ENCODE data around the gene AQP11. TPM values are rescaled to one million over a fixed set of nuclear protein-coding genes. Genes with fewer than 3 reads are reported as not detected.

AQP11 gene
- polyA plus RNA-seq, 1 of the 3 experiments (the other 2 are of a cell fraction) = 1.8 TPM

GRCh38 chr11:77589181-77589520 lies 602 bp upstream of the AQP11 start (continued):
- TF ChIP-seq ZBTB33 (IDR thresholded peaks at IDR 0.05; ENCODE audit: borderline replicate concordance, low read depth) = no peak
- TF ChIP-seq IRF3 (IDR thresholded peaks at IDR 0.05; ENCODE audit: low read depth, low read length) = no peak
- TF ChIP-seq RAD21 (IDR thresholded peaks at IDR 0.05; ENCODE audit: low read length) = no peak
- TF ChIP-seq TEAD4 (IDR thresholded peaks at IDR 0.05; ENCODE audit: borderline replicate concordance, insufficient read depth) = no peak
- TF ChIP-seq MXI1 (IDR thresholded peaks at IDR 0.05; ENCODE audit: low read depth, low read length) = peak; percentile 80
- TF ChIP-seq PBX3 (IDR thresholded peaks at IDR 0.05) = no peak
- no peak for TF ChIP-seq NRF1 (IDR thresholded peaks at IDR 0.05; ENCODE audit: low read depth, low read length)
- no peak for TF ChIP-seq TCF12 (IDR thresholded peaks at IDR 0.05)
- peak; percentile 19; the same call in 1 of the 2 replicates for TF ChIP-seq SIN3A (IDR thresholded peaks at IDR 0.05; ENCODE audit: borderline replicate concordance, low read depth, low read length)
- no peak for TF ChIP-seq GATA2 (CRISPR knock-in tag; IDR thresholded peaks at IDR 0.05)
- peak; percentile 92; the same call in 1 of the 2 replicates for TF ChIP-seq MAX (IDR thresholded peaks at IDR 0.05; ENCODE audit: low read depth)

- H3K4me1 ChIP-seq (ENCODE audit: control insufficient read depth in 1 of 2, insufficient read depth in 2 of 2, low read depth in 1 of 2, low read length in 1 of 2) = peaks cover 0 to 14% of the 10 kb centered on the region in 2 experiments; a peak in 1 of 4 replicates
- H3K27ac ChIP-seq (ENCODE audit: low read depth in 2 of 2, low read length in 1 of 2) = peak overlapping the region in 1 of 2 experiments; percentile 82; a peak in 2 of 4 replicates
- no peaks in the 10 kb centered on the region for H3K27me3 ChIP-seq (ENCODE audit: insufficient read depth)
- peaks cover 0 to 7% of the 10 kb centered on the region in 2 experiments for H3K36me3 ChIP-seq (replicated peaks in 1 of 2; ENCODE audit: control insufficient read depth in 1 of 2, insufficient read depth in 2 of 2, low read length in 1 of 2)
- no peaks in the 10 kb centered on the region for H3F3A ChIP-seq (replicated peaks; ENCODE audit: insufficient read depth)
- H2AFZ ChIP-seq (ENCODE audit: low read depth) = 0 out of 2 replicates have a peak overlapping the region, but pooled peaks have one; percentile 66
- H3K9me3 ChIP-seq = no peaks in the 10 kb centered on the region
- peak overlapping the region; percentile 63 to 70 for H3K4me3 ChIP-seq (ENCODE audit: low read depth in 2 of 2, low read length in 1 of 2)
- no peaks in the 10 kb centered on the region for H4K20me1 ChIP-seq (ENCODE audit: insufficient read depth)
- no peak for TF ChIP-seq ZBTB33 (IDR thresholded peaks at IDR 0.05; ENCODE audit: borderline replicate concordance, low read depth)
- TF ChIP-seq USF1 (IDR thresholded peaks at IDR 0.05; ENCODE audit: borderline replicate concordance, low read depth) = no peak
- no peak for TF ChIP-seq EZH2phosphoT487 (IDR thresholded peaks at IDR 0.05; ENCODE audit: borderline replicate concordance, low read depth)
- TF ChIP-seq FOXJ3 (CRISPR knock-in tag; IDR thresholded peaks at IDR 0.05) = no peak
- DNase-seq = no peak
- peak overlapping the region; percentile 87 for H3K4me2 ChIP-seq
- H3K79me2 ChIP-seq (ENCODE audit: insufficient read depth) = no peaks in the 10 kb centered on the region
- ChIA-PET CTCF (interaction anchor here (0.6 to 2.0 kb wide), 5 partner anchors 15 to 670 kb away, joined by 3 to 6 read pairs (median 3); no protein-coding TSS in a partner anchor), POLR2A (interaction anchor here (0.6 to 2.0 kb wide), 3 partner anchors 19 to 405 kb away, joined by 3 to 6 read pairs (median 5); partner anchors contain the start of gene INTS4)
- peak overlapping the region; percentile 66 for H3K9ac ChIP-seq
- 69% methylated on average over 16 of the region's 31 CpGs for WGBS (ENCODE audit: low lambda C conversion rate)
- H3K9me2 ChIP-seq = no peaks in the 10 kb centered on the region
These were observed 535 bp downstream of the AQP11 start for GRCh38 chr11:77590194-77590782.
